Activated T-helper 2 cell treated with anti-CD3 and anti-CD28 coated beads, Interferon-gamma antibody, Interleukin-2, Interleukin-4, amounts not matched to agents 10 μg/mL and 5 μg/mL and 100 μg/mL, durations not matched to agents 14 hours and 24 hours and 36 hours (primary cell): ENCODE measurements around the gene SEMA3A. TPM values are rescaled to one million over a fixed set of nuclear protein-coding genes. Genes with fewer than 3 reads are reported as not detected.

Experiments
- DNase-seq: peaks from one replicate; pipeline ENCODE4 v3.0.0; 2021; ENCODE audit warnings: low spot score
- H3K27ac Mint-ChIP-seq: one replicate; pipeline ENCODE4 v1.8.0; 2021; ENCODE audit warnings: mixed read lengths
- H3K27me3 Mint-ChIP-seq: one replicate; pipeline ENCODE4 v1.8.0; 2021; ENCODE audit warnings: low read depth, mixed read lengths
- H3K36me3 Mint-ChIP-seq: one replicate; pipeline ENCODE4 v1.8.0; 2021; ENCODE audit warnings: low read depth, mixed read lengths
- H3K4me1 Mint-ChIP-seq: one replicate; pipeline ENCODE4 v1.8.0; 2021; ENCODE audit warnings: low read depth, mixed read lengths
- H3K4me3 Mint-ChIP-seq: one replicate; pipeline ENCODE4 v1.8.0; 2021; ENCODE audit warnings: low read depth, mild to moderate bottlenecking, moderate library complexity, mixed read lengths
- H3K9me3 Mint-ChIP-seq: one replicate; pipeline ENCODE4 v1.8.0; 2021; ENCODE audit warnings: mixed read lengths
- intact Hi-C: fragments of 100-400 bp; cut with micrococcal nuclease; formaldehyde crosslinking; loops from one replicate; pipeline ENCODE4 v1.15.1; 2023
- total RNA-seq: library from RNA; stranded (reverse); gene quantifications from 2 replicates; pipeline ENCODE4 v1.2.3, GENCODE V29; 2022

The SEMA3A gene
- total RNA-seq, 1 donor from 2014 or later, result 0.25 TPM

DNA sequence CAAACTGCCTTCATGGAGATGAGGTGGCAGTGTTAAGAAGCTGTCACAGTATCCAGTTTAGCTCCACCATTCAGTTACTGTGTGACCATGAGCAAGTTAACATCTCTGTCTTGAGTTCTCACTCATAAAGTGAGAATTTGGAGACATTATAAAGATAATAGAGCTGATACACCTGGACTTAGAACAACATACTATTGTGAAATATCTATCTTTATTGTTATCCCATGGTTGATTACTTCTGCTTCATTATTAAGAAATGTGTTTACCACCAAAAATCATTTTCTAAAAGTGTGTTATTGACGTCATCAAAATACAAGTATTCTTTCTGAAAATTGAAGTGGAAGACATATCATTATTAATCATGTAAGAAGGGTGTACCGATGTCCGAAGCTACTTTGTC, 166.9 kb downstream of the SEMA3A start:
- intact Hi-C loops, result no loop called here
- Mint-ChIP-seq H3K27ac (no peak overlapping the region), H3K36me3 (no peaks in the 10 kb centered on the region), H3K4me1 (no peaks in the 10 kb centered on the region), H3K4me3 (no peak overlapping the region), H3K27me3 (no peaks in the 10 kb centered on the region), H3K9me3 (no peaks in the 10 kb centered on the region)
- no peak for DNase-seq

GRCh38 chr7:84025332-84025927, 169.2 kb downstream of the SEMA3A start:
- no peak for DNase-seq
- intact Hi-C loops, result no loop called here
- H3K36me3 Mint-ChIP-seq, result no peaks in the 10 kb centered on the region
- no peaks in the 10 kb centered on the region for H3K27me3 Mint-ChIP-seq
- no peaks in the 10 kb centered on the region for H3K9me3 Mint-ChIP-seq
- H3K4me1 Mint-ChIP-seq, result no peaks in the 10 kb centered on the region
- no peak overlapping the region for H3K27ac Mint-ChIP-seq
- no peak overlapping the region for H3K4me3 Mint-ChIP-seq

DNA sequence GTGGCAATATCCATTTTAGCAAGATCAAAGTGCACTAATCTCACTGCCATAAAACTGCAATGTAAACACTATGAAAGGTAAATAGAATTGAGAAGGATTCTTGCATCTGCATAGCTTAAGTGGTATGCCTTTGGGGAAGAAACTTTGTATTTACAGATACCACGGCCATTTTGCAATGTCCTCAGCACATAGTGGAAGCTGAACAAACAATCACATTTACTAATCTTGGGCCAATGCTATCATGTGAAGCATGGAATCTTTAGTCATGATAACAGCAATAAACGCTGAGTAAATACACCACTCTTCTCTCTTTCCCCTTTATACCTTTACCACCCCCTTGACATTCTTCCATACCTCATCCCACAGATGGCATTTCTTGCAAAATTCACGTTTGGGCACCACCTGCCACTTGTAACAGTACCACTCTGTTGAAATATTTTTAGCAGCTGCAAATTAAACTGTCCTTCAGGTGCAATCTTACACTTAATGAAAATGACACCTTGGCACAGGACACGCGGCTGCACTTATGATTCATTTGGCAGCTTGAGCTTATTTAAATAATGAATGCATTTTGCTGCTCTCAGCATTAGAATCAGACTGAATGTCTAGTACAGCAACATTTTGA, 171.8 kb downstream of the SEMA3A start:
- H3K36me3 Mint-ChIP-seq, result no peaks in the 10 kb centered on the region
- H3K27ac Mint-ChIP-seq, result no peak overlapping the region
- H3K4me3 Mint-ChIP-seq, result no peak overlapping the region
- H3K9me3 Mint-ChIP-seq, result no peaks in the 10 kb centered on the region
- intact Hi-C loops, result no loop called here
- H3K4me1 Mint-ChIP-seq, result no peaks in the 10 kb centered on the region
- DNase-seq, result no peak
- no peaks in the 10 kb centered on the region for H3K27me3 Mint-ChIP-seq

GRCh38 chr7:84022009-84022408, 172.6 kb downstream of the SEMA3A start:
- intact Hi-C loops, result no loop called here
- no peaks in the 10 kb centered on the region for H3K36me3 Mint-ChIP-seq
- no peaks in the 10 kb centered on the region for H3K9me3 Mint-ChIP-seq
- H3K27me3 Mint-ChIP-seq, result no peaks in the 10 kb centered on the region
- DNase-seq, result no peak
- no peaks in the 10 kb centered on the region for H3K4me1 Mint-ChIP-seq
- H3K4me3 Mint-ChIP-seq, result no peak overlapping the region
- H3K27ac Mint-ChIP-seq, result no peak overlapping the region

DNA sequence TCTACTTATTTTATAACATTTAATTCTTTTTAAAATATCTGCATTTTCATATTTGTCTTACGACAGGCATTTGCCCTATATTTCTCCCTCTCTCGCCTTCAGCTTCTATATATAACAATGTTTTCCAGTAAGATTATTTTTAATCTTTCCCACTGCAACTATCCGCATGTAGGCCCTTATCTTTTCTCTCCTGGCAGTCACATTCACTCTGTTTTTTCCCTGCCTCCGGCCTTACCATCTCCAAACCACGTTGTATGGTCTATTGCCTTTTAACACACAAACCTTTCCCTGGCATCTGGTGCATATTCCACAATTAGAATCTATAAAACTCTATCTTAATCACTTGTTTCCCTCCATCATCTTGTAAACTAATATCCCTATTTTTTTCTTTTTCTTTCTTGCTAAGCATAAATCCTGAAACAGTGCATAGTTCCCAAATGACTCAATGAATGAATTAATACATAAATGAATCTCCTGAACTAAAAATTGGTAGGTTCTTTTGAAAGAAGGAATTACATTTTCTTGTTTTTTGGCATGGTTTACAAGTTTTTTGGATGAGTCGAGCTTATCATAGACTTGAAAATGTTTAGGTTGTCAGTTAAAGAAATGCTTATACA, 173.2 kb downstream of the SEMA3A start:
- no peaks in the 10 kb centered on the region for H3K4me1 Mint-ChIP-seq
- H3K9me3 Mint-ChIP-seq, result no peaks in the 10 kb centered on the region
- no peak overlapping the region for H3K27ac Mint-ChIP-seq
- H3K27me3 Mint-ChIP-seq, result no peaks in the 10 kb centered on the region
- H3K4me3 Mint-ChIP-seq, result no peak overlapping the region
- no peaks in the 10 kb centered on the region for H3K36me3 Mint-ChIP-seq
- intact Hi-C loops, result no loop called here
- DNase-seq, result no peak

DNA sequence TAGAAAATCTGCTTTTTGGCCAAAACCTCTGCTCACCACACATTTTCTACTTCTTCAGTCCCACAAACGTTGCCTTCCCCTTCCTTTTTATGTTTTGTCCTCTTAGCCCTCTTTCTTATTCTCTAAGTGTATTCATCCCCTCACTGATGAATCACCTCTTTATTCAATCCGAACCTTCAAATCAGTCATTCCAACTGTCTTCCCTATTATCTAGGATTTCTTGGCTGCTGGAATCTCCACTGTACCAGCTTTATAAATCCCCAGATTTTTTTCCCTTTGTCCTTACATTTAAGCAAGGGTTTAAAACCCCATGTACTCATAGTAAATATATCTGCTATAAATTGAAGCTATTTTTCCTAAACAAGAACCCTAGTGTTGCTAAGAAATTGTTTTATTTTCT, 176.9 kb downstream of the SEMA3A start:
- no peak for DNase-seq
- intact Hi-C loops, result no loop called here
- H3K36me3 Mint-ChIP-seq, result no peaks in the 10 kb centered on the region
- no peaks in the 10 kb centered on the region for H3K4me1 Mint-ChIP-seq
- no peak overlapping the region for H3K27ac Mint-ChIP-seq
- H3K27me3 Mint-ChIP-seq, result no peaks in the 10 kb centered on the region
- H3K4me3 Mint-ChIP-seq, result no peak overlapping the region
- H3K9me3 Mint-ChIP-seq, result no peaks in the 10 kb centered on the region

DNA sequence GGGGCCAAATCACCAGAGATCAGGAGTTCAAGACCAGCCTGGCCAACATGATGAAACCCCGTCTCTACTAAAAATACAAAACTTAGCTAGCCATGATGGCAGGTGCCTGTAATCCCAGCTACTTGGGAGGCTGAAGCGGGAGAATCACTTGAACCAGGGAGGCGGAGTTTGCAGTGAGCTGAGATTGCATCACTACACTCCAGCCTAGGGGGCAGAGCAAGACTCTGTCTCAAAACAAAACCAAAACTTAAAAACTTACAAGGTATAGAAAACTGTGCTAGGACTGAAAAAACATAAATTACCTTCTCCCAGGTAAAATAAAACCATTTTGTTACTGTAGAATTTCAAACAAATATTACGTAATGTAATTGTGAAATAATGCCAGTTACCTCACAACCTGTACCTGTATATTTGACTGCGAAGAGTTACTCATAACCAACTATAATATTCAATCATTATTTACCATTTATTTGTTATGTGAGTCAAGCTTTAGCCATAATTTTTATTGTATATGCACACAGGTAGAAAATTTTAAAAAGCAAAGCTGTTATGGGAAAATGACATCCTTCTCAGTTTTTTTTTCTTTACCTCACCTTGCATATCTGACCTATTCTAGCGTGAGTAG, 180.9 kb downstream of the SEMA3A start:
- intact Hi-C loops, result no loop called here
- Mint-ChIP-seq H3K9me3 (no peaks in the 10 kb centered on the region), H3K36me3 (no peaks in the 10 kb centered on the region), H3K4me3 (no peak overlapping the region), H3K4me1 (no peaks in the 10 kb centered on the region), H3K27me3 (no peaks in the 10 kb centered on the region), H3K27ac (no peak overlapping the region)
- no peak for DNase-seq

DNA sequence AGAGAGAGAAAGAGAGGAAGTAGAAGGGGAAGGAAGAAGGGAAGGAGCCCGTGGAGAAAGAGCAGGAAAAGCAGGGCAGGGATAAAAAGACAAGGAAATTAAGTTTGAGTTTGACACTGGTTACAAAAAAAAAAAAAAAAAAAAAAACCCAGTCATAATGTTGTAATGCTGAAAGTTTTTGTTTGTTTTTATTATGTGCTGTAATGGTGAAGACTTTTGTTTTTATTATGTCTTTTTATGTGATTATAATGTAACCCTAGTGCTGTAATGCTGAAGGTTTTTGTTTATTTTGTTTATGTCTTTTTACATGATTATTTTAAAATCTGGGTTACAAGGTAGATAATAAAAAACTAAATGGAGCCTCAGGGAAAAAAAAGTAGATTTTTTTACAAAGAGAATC, 184.8 kb downstream of the SEMA3A start:
- no peak for DNase-seq
- Mint-ChIP-seq H3K27ac (no peak overlapping the region), H3K4me1 (no peaks in the 10 kb centered on the region), H3K36me3 (no peaks in the 10 kb centered on the region), H3K4me3 (no peak overlapping the region), H3K9me3 (no peaks in the 10 kb centered on the region), H3K27me3 (no peaks in the 10 kb centered on the region)
- intact Hi-C loops, result no loop called here

DNA sequence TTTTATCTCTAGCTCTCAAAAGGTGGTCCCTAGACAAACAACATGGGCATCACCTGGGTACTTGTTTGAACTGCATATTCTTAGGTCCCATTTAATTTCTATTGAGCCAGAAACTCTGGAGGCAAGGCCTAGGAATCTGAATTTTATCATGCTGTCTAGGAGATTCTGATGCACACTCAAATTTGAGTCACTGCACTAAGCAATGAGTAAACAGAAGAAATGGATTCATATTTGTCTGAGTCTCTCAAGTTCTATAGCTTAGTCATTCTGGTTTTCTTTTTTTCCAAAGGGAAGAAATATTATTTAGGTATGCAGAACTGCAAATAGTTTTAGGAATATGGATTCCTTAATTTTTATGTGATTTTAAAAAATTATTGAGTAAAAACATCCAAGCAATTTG, 185.5 kb downstream of the SEMA3A start:
- no peak for DNase-seq
- no peak overlapping the region for H3K27ac Mint-ChIP-seq
- H3K27me3 Mint-ChIP-seq, result no peaks in the 10 kb centered on the region
- no peaks in the 10 kb centered on the region for H3K9me3 Mint-ChIP-seq
- H3K4me1 Mint-ChIP-seq, result no peaks in the 10 kb centered on the region
- no peak overlapping the region for H3K4me3 Mint-ChIP-seq
- no peaks in the 10 kb centered on the region for H3K36me3 Mint-ChIP-seq
- intact Hi-C loops, result no loop called here

DNA sequence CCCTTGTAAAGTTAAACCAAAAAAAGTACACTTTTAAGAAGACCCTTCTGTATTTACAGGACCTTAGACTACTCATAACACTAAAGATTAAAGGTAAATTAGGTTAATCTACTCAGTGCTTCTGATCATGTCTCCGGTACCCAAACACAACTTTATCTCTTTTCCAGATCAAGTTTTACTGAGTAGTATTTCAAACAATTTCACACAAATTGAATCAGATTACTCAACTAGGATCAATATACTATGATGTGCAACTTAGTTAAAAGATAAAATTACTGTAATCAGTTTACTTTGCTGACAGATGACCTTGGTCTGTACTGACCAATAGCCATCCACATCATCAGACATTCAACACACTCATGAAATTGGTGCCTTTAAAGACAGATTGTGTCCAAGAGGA, 191.4 kb downstream of the SEMA3A start:
- Mint-ChIP-seq H3K27ac (no peak overlapping the region), H3K4me1 (no peaks in the 10 kb centered on the region), H3K4me3 (no peak overlapping the region), H3K36me3 (no peaks in the 10 kb centered on the region), H3K9me3 (no peaks in the 10 kb centered on the region), H3K27me3 (no peaks in the 10 kb centered on the region)
- no peak for DNase-seq
- intact Hi-C loops, result no loop called here

DNA sequence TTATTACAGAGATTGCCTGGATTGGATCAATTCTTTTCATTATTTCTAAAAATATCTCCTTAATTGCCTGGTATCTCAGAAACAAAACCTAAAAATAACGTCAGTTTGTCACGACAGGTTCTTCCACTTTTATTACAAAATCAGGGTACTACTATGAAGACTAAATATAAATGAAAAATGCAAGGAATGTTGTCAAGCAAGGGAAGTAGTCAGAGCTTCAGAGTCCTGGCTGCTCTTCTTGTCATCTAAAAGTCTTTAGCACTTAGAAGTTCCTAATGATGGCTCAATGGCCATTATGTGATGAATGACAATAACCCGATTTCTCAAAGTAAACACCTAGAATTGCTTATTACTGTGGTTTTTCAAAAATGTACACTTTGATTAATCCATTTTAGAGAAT, 192.2 kb downstream of the SEMA3A start:
- Mint-ChIP-seq H3K4me3 (no peak overlapping the region), H3K4me1 (no peaks in the 10 kb centered on the region), H3K27ac (no peak overlapping the region), H3K36me3 (no peaks in the 10 kb centered on the region), H3K9me3 (no peaks in the 10 kb centered on the region), H3K27me3 (no peaks in the 10 kb centered on the region)
- no peak for DNase-seq
- intact Hi-C loops, result no loop called here

DNA sequence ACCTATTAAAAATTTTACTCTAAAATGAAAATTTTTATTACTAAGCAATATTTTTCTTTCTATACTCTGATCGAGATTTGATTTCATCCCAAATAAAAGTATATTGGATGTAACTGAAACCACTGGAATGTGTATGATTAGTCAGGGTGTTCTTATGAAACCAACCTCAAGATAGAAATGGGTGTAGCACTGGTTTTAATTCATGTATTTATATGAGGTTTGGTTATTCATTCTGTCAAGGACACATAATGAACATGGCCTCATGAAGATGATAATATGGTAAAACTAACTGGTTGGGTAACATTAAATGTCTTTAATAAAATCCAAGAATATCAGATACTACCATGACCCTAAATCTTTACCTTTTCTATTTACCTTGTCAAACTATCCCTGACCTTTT, 197.7 kb downstream of the SEMA3A start:
- H3K27ac Mint-ChIP-seq, result no peak overlapping the region
- H3K36me3 Mint-ChIP-seq, result no peaks in the 10 kb centered on the region
- DNase-seq, result no peak
- H3K4me3 Mint-ChIP-seq, result no peak overlapping the region
- intact Hi-C loops, result no loop called here
- H3K27me3 Mint-ChIP-seq, result no peaks in the 10 kb centered on the region
- no peaks in the 10 kb centered on the region for H3K9me3 Mint-ChIP-seq
- H3K4me1 Mint-ChIP-seq, result no peaks in the 10 kb centered on the region

DNA sequence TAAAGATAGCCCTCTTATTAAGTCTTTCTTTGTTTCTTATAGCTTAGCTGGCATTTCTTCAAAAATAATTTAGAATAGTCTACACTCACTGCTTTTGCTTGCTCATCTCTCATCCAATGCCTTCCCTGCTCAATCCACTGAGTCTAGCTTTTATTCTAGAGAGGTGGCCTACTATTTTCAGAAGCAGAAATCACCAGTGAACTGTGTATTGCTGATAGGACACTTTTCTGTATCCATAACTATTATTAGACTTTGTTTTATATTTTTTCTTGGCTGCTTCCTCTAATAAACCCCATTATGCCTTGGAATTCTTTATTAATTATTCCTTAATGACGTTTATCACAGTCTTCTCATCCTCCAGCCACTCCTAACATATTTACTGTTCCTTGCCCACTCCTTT, 206.8 kb downstream of the SEMA3A start:
- Mint-ChIP-seq H3K27ac (no peak overlapping the region), H3K27me3 (no peaks in the 10 kb centered on the region), H3K36me3 (no peaks in the 10 kb centered on the region), H3K9me3 (no peaks in the 10 kb centered on the region), H3K4me1 (no peaks in the 10 kb centered on the region), H3K4me3 (no peak overlapping the region)
- intact Hi-C loops, result no loop called here
- no peak for DNase-seq
